HG02623 (cell line): ENCODE measurements around the gene GPR108.

ENCODE experiments used
- ATAC-seq: cut with Tn5 transposase; IDR thresholded peaks from one replicate; pipeline ENCODE4 v1.9.1; 2021; ENCODE audit warnings: moderate library complexity; ENCODE audit not compliant: unreplicated experiment

The GPR108 gene

DNA sequence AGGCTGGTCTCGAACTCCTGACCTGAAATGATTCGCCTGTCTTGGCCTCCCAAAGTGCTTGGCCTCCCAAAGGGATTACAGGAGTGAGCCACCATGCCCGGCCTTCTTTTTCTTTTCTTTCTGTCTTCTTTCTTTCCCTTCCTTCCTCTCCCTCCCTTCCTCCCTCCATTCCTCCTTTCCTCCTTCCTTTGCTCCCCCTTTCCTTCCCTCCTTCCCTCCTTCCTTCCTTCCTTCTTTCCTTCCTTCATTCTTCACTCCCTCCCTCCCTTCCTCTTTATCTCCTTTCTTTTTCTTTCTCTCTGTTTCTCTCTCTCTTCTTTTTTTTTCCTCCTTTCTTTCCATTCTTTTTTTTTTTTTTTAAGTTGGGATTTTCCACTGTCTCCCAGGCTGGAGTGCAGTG is 29.0 kb downstream of the GPR108 start:
- ATAC-seq = no peak

- ATAC-seq = no peak
Measured at GRCh38 chr19:6707658-6708018, 29.7 kb downstream of the GPR108 start.

- no peak for ATAC-seq
Measured at GRCh38 chr19:6707011-6707657, 30.2 kb downstream of the GPR108 start.

DNA sequence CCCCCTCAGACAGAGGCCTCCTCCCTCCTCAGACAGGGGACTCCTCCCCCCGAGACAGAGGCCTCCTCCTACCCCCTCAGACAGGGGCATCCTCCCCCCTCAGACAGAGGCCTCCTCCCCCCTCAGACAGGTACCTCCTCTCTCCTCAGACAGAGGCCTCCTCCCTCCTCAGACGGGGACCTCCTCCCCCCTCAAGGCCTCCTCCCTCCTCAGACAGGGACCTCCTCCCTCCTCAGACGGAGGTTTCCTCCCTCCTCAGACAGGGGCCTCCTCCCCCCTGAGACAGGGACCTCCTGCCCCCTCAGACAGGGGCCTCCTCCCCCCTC is 30.8 kb downstream of the GPR108 start:
- no peak for ATAC-seq

DNA sequence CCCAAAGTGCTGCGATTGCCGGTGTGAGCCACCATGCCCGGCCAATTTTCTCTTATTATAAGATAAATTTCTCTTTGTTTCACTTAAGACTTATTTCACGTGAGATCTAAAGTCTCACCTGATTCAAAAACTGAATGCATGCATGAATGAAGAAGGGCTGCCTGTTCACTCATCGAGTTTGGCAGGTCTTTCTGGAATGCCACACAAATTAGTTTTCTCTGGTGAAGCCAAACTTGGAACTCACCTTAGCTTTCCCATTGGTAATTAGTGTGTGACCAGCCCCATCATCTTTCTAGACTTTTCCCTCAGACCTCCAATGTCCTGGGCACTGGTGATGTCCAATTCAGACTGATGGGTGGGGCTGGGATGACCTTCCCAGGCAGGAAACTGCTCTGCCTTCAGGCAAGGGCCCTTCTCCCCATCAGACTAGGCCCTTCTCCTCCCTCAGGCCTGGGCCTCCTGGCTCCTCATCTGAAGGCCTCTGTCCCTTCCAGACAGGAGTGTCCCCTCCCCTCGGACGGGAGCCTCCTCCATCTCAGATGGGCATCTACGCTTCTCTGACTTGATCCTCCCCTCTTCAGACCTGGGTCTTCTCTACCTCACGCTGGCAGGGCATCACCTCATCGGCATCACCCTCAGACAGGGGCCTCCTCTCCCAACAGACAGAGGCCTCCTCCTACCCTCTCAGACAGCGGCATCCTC is 31.3 kb downstream of the GPR108 start:
- ATAC-seq = no peak

DNA sequence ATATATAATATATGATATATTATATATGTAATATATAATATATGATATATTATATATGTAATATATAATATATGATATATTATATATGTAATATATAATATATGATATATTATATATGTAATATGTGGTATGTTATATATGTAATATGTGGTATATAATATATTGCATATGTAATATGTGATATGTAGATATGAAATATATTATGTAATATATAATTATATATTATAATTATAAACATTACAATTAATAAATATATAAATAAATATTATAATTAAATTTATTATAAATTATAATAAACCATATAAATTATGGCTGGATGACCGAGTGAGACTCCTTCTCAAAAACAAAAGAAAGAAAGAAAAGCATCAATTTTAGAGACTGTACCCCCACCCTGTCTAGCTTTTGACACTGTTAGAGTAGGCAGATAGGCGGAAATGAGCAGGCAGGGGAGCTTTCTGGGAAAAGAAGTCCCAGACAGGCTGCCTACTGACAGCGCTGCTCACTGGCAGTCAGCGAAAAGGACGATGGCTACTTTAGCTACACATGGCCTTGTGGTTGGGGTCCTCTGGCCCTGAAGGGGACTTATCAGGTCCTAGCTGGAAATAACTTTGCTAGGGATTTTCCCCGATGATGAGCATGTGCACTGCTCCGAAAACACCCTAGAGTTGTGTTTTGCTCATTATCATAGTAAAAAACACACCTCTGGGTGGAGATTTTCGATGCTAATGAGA is 36.6 kb downstream of the GPR108 start:
- ATAC-seq = no peak

DNA sequence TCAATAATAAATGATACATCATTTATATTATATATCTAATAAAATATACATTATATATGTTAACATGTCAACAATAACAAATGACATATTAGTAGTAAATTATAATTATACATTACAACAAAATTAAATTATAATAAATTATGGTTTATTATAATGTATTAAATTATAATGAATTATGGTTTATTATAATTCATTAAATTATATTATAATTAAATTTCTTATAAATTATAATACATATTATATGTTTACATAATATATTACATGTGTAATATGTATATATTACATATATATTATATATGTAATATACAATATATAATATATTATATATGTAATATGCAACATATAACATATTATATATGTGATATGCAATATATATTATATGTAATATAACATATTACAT is 37.4 kb downstream of the GPR108 start:
- ATAC-seq = no peak

DNA sequence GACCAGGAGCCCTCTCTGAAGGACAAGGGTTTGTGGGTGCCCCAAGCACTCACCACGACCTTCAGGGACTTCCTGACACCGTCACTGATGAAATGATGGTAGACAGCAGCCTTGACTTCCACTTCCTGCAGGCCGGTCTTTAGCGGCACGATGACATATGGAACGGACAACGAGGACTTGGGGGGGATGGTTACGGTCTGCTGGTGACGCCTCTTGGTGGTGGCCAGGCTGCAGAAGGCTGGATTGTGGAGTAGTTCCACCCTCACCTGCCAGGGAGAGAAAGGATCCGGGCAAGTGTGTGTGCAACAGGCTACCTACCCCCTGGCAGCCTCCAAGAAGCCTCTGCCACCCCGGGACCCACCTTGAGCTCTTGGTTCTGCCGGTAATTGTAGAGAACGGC is 40.1 kb downstream of the GPR108 start:
- no peak for ATAC-seq

GRCh38 chr19:6696239-6696820 is 41.0 kb downstream of the GPR108 start:
- no peak for ATAC-seq

GRCh38 chr19:6694147-6694815 is 43.1 kb downstream of the GPR108 start:
- ATAC-seq = no peak

- no peak for ATAC-seq
Measured at GRCh38 chr19:6693681-6694080, 43.7 kb downstream of the GPR108 start.

DNA sequence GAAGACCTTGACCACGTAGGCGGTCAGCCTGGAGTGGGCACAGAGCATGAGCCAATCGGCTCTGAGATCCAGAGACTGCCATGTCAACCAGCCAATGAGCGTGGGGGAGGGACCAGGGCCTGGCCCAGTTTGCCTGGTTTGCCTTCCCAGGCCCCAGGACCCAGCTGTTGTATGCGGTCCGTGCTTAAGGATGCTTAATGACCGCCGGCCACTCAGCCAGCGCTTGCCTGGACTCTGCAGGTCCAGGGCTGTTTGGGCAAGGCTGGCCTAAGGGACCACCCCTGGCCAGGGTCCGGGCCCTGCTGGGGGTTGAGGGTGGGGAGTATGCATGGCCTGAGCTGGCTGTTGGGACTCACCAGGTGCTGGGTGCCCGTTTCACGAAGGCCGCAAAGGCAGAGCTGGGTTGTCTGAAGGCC is 44.3 kb downstream of the GPR108 start:
- no peak for ATAC-seq

DNA sequence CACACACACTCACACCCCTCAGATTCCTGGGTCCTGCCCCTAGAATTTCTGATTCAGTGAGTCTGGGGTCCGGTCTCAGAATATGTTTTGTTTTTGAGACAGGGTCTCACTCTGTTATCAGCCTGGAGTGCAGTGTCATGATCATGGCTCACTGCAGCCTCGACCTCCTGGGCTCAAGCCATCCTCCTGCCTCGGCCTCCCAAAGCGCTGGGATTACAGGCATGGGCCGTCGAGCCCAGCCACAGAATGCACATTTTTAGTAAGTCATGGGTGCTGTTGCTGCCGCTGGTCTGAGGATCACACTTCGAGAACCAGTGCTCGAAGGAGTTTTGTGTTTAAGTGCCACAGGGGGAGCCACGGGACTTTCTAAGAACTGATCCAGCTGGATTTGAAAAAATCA is 45.4 kb downstream of the GPR108 start:
- ATAC-seq = no peak

DNA sequence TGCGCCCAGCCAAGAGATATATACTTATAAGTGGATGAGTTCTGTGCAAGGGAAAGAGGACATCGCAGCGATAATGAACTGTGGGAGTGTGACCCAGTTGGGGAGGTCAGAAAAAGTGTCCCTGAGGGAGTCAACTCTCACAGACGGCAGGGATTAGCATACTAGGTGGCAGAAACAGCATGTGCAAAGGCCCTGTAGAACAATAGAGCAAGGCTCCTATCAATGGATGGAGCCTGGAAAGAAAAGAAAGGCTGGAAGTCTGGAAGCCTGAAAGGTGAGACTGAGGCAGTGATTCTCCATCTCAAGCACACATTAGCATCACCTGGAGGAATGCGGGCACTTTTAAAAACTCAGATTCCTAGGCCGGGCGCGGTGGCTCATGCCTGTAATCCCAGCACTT is 46.0 kb downstream of the GPR108 start:
- ATAC-seq = no peak

GRCh38 chr19:6690160-6690885 is 47.1 kb downstream of the GPR108 start:
- no peak for ATAC-seq

DNA sequence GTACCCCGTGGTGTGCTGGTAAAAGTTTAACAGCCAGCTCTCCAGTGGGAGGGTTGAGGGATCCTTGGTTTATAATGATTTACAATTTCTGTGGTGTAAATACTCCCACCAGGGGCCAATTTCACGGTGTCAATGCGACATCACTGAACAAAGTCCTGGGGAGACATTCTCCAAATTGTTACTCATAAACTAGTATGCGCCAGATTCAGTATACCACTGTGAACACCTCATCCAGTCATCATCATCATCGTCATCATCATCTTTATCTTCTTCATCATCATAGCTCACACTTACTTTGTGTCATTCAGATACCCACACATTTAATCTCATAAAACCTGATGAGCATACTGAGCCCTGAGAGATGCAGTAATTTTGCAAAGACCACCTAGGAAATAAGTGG is 50.3 kb downstream of the GPR108 start:
- ATAC-seq = no peak

DNA sequence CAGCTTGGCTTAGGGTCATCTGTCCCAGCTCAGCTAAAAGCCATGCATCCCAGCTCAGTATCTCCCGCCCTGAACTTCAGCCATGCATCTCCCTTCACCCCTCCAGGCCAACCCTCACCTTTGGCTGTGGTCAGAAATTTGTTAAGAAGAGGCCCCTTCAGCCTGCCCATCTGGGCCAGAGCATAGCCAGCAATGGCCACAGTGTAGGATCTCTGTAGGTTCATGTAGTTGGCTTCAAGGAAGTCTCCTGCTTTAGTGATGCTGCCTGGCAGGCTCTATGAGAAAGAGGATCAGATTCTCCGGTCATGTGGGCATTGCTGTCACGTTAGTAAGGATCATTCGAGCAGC is 50.8 kb downstream of the GPR108 start:
- no peak for ATAC-seq

DNA sequence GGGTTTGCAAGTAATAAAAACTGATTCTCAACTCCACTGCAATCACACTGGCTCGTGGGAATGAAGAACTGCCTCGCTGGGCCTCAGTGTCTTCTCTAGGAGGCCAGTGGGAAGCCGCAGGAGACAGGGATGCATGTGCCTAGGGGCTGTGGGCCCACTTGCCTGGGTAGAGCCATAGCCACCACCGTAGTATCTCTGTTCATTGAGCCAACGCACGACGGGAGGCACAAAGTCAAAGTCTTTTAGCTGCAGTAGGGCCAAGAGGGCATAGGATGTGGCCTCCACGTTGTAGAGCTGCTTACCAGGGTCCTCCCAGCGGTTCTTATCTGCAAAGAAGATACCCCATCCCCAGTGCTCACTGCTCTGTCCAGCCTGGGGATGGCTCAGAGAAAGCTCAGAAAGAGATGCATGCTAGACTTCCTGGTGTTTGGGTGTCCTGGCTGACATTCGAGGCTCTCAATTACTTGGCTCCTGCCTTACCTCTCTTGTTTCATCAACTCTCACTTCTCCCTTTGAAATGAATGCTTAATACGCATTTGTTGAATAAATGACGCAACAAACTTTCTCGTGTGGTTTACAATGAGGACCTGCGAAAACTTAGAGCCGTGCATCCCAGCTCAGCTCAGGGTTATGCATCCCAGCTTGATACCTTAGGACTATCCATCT is 51.3 kb downstream of the GPR108 start:
- ATAC-seq = no peak

DNA sequence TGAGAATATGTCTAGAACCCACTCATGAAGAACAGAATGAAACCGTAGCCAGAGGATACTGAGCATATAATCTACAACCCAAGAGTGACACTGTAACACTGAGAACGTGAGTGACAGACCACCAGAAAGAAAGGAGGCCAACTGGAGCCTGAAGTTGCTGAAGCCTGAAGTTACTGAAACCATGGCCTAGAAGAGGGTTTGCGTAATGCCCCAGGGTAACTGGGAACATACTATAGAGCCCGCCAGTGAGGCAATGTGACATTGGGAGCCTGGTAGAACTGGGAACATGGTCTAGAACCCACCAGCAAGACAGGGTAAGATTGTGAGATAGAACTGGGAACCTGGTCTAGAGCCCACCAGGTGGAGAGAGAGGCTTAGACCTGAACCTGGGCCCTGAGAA is 51.9 kb downstream of the GPR108 start:
- no peak for ATAC-seq

DNA sequence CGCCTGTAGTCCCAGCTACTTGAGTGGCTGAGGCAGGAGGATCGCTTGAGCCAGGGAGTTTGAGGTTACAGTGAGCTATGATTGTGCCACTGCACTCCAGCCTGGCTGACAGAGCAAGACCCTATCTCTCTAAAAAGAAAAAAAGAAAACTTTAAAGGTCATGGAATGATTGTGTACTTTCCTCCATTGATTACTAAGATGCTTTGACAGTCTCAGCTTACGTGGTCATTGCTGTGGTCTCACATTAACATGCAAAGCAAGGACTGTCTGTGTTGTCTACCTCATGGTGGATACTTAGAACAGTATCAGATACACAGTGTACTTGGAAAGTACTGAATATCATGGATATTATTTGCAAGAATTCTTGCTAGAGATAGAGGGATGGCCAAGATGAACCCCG is 53.4 kb downstream of the GPR108 start:
- no peak for ATAC-seq
